ENCODE results near the gene CIART.
"Not testable (repeated sequence)": the region's sequence is repeated elsewhere in the genome, so short reads cannot be mapped to it uniquely, and the experiment has no call there.

Gene CIART, protein sequence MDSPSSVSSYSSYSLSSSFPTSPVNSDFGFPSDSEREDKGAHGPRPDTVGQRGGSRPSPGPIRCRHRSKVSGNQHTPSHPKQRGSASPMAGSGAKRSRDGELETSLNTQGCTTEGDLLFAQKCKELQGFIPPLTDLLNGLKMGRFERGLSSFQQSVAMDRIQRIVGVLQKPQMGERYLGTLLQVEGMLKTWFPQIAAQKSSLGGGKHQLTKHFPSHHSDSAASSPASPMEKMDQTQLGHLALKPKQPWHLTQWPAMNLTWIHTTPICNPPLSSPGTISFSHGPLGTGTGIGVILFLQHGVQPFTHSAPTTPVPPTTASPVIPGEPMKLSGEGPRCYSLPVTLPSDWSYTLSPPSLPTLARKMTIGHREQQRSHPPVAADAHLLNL

DNA sequence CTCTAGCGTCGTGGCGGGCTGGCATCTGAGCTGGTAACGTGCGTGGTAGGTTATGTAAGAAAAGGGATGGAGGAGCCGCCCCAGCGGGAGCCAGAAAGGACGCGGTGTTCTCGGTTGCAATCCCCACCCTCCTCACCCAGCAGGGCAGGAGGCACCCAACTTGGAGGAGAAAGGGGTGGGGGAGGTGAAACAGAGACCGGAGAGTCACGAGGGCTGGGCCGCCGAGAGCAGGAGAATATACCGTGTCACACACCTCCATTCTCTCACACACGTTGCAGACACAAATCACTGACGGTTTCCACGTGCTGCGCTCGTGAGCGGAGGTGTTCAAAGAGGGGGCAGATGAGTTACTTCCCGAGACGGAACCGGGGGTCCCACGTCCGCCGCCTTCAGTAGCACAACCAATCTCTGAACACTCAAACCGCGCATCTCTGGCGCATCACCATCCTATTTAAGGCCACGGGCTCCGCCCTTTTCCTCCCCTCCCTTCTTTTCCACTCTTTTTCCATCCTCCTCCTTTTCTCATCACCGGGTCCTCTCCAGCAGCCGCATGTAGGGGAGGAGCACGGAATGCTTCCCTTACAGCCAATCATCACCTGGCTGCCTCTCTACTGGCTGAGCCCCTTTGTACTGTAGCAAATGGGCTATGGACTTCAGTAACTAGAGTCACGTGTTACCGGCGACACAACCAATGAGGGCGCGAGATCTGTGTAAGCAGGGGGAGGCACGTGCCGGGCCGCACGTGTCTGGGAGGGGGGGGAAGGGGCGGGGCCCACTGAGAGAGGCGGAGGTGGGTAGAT lies at the start of gene CIART:
CIART (plus strand) TSS at position 797 of the 800 bp plus-strand sequence. CDS start 714 bp downstream, outside the sequence.
- peak; percentile 97 for DNase-seq (ENCODE audit: low read depth)

DNA sequence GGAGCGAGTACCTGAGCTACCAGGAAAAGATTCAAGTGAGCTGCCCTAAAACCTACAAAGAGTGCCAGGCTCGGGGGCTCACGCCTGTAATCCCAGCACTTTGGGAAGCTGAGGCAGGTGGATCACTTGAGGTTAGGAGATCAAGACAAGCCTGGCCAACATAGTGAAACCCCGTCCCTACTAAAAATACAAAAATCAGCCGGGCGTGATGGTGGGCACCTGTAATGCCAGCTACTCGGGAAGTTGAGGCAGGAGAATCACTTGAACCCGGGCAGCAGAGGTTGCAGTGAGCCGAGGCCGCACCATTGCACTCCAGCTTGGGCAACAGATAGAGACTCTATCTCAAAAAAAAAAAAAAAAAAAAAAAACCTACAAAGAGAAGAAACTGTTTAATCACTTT lies 49.4 kb upstream of the CIART start:
- DNase-seq (ENCODE audit: low read depth) = not testable (repeated sequence)

GRCh38 chr1:150233359-150234308 lies 48.7 kb upstream of the CIART start:
- no peak for DNase-seq (ENCODE audit: low read depth)

GRCh38 chr1:150234309-150234565 lies 48.1 kb upstream of the CIART start:
- no peak for DNase-seq (ENCODE audit: low read depth)

- peak; percentile 55 for DNase-seq (ENCODE audit: low read depth)
These were observed 47.6 kb upstream of the CIART start for GRCh38 chr1:150234566-150235293.

- no peak for DNase-seq (ENCODE audit: low read depth)
These were observed 47.0 kb upstream of the CIART start for GRCh38 chr1:150235294-150235851.

GRCh38 chr1:150235852-150236613 lies 46.3 kb upstream of the CIART start, which contains the start of gene ANP32E:
Gene ANP32E (minus strand): TSS chr1:150236112. CDS start chr1:150235786, 326 bp downstream.
- peak; percentile 98 for DNase-seq (ENCODE audit: low read depth)

- DNase-seq (ENCODE audit: low read depth) = no peak
These were observed 45.7 kb upstream of the CIART start for GRCh38 chr1:150236614-150237100.

GRCh38 chr1:150237176-150237575 lies 45.2 kb upstream of the CIART start:
- not testable (repeated sequence) for DNase-seq (ENCODE audit: low read depth)

DNA sequence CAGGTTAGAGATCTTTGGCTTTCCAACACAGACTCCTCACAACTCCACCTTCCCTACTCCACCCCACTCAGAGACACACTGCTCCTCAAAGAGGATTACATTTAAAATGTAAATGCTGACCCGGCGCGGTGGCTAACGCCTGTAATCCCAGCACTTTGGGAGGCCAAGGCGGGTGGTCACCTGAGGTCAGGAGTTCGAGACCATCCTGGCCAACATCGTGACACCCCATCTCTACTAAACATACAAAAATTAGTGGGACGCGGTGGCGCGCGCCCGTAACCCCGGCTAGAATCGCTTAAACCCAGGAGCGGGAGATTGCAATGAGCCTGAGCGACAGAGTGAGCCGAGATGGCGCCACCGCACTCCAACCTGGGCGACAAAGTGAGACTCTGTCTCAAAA lies 44.6 kb upstream of the CIART start:
- DNase-seq (ENCODE audit: low read depth) = no peak

DNA sequence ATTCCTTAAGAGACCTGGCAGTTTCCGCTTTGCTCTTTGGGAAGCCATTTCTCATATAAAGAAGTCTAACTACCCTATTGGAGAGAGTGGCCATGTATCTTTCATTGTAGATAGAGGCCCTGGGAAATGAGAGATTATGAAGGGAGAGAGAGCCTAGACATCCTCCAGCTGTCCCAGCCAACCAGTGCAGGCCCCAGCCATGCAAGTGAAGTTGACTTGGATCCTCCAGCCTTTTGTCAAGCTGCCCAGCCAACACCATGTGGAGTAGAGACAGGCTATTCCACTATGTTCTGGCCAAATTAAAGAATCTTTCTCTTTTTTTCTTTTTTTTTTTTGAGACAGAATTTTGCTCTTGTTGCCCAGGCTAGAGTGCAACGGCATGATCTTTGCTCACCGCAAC lies 39.4 kb upstream of the CIART start:
- DNase-seq (ENCODE audit: low read depth) = no peak

- no peak for DNase-seq (ENCODE audit: low read depth)
These were observed 32.4 kb upstream of the CIART start for GRCh38 chr1:150249936-150250335.

GRCh38 chr1:150256198-150256553 lies 26.2 kb upstream of the CIART start:
- DNase-seq (ENCODE audit: low read depth) = no peak

- DNase-seq (ENCODE audit: low read depth) = no peak
These were observed 25.6 kb upstream of the CIART start for GRCh38 chr1:150256554-150257341.

DNA sequence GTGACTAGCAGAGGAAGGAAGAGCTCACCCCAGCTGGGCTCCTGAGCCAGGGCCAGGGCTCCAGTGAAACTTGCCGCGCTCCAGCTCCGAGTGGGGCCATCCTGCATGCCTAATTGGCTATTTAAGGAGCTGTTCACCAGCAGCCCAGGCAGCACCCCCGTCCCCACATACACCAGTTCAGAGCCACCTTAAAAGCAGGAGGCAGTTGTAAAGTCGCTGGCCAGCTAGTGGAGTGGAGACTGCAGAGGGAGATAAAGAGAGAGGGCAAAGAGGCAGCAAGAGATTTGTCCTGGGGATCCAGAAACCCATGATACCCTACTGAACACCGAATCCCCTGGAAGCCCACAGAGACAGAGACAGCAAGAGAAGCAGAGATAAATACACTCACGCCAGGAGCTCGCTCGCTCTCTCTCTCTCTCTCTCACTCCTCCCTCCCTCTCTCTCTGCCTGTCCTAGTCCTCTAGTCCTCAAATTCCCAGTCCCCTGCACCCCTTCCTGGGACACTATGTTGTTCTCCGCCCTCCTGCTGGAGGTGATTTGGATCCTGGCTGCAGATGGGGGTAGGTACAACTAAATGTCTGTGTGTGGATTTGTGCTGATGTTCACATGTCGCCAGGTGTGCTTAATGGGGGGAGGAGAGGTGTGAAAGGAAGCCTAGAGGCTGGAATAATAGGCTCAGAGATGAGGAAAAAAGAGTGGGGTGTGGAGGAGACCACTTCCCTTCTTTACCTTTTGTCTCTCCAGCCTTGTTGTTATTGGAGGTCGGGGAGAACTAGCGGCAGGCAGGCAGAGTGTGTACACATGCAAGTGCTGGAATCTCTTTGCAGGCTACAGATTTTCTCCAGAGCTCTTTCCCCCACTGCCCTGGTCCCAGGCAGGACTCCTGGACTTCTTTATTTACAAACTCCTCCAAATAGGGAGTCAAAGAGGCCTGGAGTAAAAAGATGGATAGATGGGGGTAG lies 24.4 kb upstream of the CIART start, which contains the start of gene CA14:
CA14 (plus strand) TSS at position 151 of the 962 bp plus-strand sequence; CDS start at position 506, 355 bp downstream.
- DNase-seq (ENCODE audit: low read depth) = no peak

GRCh38 chr1:150259217-150259616 lies 23.1 kb upstream of the CIART start:
- no peak for DNase-seq (ENCODE audit: low read depth)

DNA sequence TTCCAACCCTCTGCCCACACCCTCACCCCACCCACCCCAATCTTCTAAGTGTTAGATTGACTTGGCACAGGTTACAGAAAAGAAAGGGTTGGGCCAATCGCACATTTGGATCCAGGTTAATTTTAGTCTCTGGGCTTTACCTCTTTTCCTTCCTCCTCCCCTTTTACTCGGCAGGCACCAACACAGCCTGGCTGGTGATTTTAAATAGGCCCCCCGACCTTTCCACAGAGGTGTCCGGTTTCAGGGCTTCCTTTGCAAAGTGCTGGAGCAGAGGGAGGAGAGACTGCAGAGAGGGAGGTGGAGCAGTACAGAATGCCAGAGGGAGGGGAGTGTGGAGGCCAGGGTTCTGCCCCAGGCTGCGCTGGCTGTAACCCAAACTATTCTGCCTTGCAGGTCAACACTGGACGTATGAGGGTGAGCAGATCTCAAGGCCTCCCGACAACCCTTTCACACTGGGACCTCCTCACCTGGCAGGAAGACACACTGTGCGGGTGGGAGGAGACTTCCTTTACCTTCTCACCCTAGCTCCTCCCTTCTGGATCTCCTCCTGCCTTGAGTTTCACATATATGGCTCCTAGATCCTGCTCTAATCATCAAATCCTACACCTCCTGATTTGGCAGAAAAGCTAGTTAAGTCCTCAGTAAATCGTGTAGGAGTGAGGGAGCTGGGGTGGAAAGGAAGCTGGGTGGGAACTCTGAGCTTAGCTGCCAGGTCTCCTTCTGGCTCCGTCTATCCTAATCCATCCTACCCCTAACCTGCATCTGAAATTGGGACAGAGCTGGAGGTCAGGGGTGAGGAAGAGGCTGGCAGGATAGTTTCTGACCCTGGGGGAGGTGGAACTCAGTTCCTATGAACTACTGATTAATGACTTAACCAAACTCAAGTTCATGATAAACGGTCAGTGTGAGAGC lies 22.3 kb upstream of the CIART start:
- DNase-seq (ENCODE audit: low read depth) = no peak

Data from HS-27A (cell line).